GM21619 (cell line): ENCODE data around the gene AK5.
"Not testable (repeated sequence)": the region's sequence is repeated elsewhere in the genome, so short reads cannot be mapped to it uniquely, and the experiment has no call there.

ENCODE experiments used
- ATAC-seq: cut with Tn5 transposase; IDR thresholded peaks from one replicate; pipeline ENCODE4 v1.9.1; 2021; ENCODE audit not compliant: unreplicated experiment

The AK5 gene

GRCh38 chr1:77484926-77485325 lies 203.1 kb downstream of the AK5 start:
- ATAC-seq = no peak

- ATAC-seq = no peak
These were observed 205.8 kb downstream of the AK5 start for GRCh38 chr1:77487631-77488030.

- ATAC-seq = no peak
These were observed 208.1 kb downstream of the AK5 start for GRCh38 chr1:77489910-77490309.

GRCh38 chr1:77494026-77494425 lies 212.2 kb downstream of the AK5 start:
- ATAC-seq = no peak

GRCh38 chr1:77498918-77499317 lies 217.1 kb downstream of the AK5 start:
- no peak for ATAC-seq

- ATAC-seq = no peak
These were observed 217.6 kb downstream of the AK5 start for GRCh38 chr1:77499466-77499865.

- no peak for ATAC-seq
These were observed 223.2 kb downstream of the AK5 start for GRCh38 chr1:77504986-77505385.

- ATAC-seq = no peak
These were observed 225.0 kb downstream of the AK5 start for GRCh38 chr1:77506771-77507170.

GRCh38 chr1:77509051-77509492 lies 227.3 kb downstream of the AK5 start:
- no peak for ATAC-seq

GRCh38 chr1:77509898-77510297 lies 228.1 kb downstream of the AK5 start:
- ATAC-seq = no peak

GRCh38 chr1:77511440-77511840 lies 229.6 kb downstream of the AK5 start:
- ATAC-seq = no peak

GRCh38 chr1:77512650-77513049 lies 230.8 kb downstream of the AK5 start:
- ATAC-seq = not testable (repeated sequence)

GRCh38 chr1:77513839-77514763 lies 232.3 kb downstream of the AK5 start:
- no peak for ATAC-seq

- no peak for ATAC-seq
These were observed 233.3 kb downstream of the AK5 start for GRCh38 chr1:77514921-77515776.

- no peak for ATAC-seq
These were observed 234.3 kb downstream of the AK5 start for GRCh38 chr1:77516106-77516505.

GRCh38 chr1:77524038-77524437 lies 242.2 kb downstream of the AK5 start:
- no peak for ATAC-seq

GRCh38 chr1:77531149-77531548 lies 249.3 kb downstream of the AK5 start:
- ATAC-seq = not testable (repeated sequence)

GRCh38 chr1:77531596-77532280 lies 249.9 kb downstream of the AK5 start:
- not testable (repeated sequence) for ATAC-seq

GRCh38 chr1:77532641-77533040 lies 250.8 kb downstream of the AK5 start:
- no peak for ATAC-seq

- ATAC-seq = peak; percentile 59
These were observed 252.0 kb downstream of the AK5 start for GRCh38 chr1:77533660-77534305.

GRCh38 chr1:77534456-77534855 lies 252.6 kb downstream of the AK5 start:
- no peak for ATAC-seq
